ENCODE data around the gene TMEM178A. TPM values are rescaled to one million over a fixed set of nuclear protein-coding genes. Genes with fewer than 3 reads are reported as not detected.

TMEM178A gene
- total RNA-seq, 2 experiments from 2014 or later: not detected

DNA sequence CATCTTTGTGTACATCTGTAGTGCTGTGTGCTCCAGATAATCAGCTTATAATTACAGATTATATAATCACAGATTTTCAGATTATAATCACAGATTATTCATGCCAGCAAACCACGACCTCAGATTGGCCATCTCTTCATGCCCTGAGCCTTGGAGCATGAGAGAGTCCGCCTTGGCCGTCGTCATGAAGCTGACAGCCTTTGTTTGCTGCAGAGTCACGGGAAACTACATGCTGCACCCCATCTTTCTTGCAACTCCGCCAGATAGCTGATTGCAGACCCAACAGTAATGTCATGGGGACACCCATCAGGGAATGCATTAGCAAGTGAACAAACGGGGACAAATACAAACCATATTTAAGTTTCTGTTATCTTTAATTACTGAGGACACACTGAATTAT lies 7.3 kb downstream of the TMEM178A start:
- H3K36me3 Mint-ChIP-seq: no peaks in the 10 kb centered on the region
- no peaks in the 10 kb centered on the region for H3K4me1 Mint-ChIP-seq
- DNase-seq: no peak
- H3K4me3 Mint-ChIP-seq: no peak overlapping the region
- H3K9me3 Mint-ChIP-seq (ENCODE audit: low read depth): no peaks in the 10 kb centered on the region
- CTCF ChIA-PET: no interaction called here
- no peak for ATAC-seq
- H3K27ac Mint-ChIP-seq: no peak overlapping the region
- H3K27me3 Mint-ChIP-seq: peaks cover 62% of the 10 kb centered on the region

- no peak for DNase-seq
- Mint-ChIP-seq H3K36me3 (no peaks in the 10 kb centered on the region), H3K27ac (no peak overlapping the region), H3K9me3 (ENCODE audit: low read depth) (no peaks in the 10 kb centered on the region), H3K4me3 (no peak overlapping the region), H3K4me1 (no peaks in the 10 kb centered on the region), H3K27me3 (peaks cover 56% of the 10 kb centered on the region)
- CTCF ChIA-PET: no interaction called here
- no peak for ATAC-seq
Measured at GRCh38 chr2:39676342-39676741, 10.6 kb downstream of the TMEM178A start.

GRCh38 chr2:39678170-39678569 lies 12.5 kb downstream of the TMEM178A start:
- Mint-ChIP-seq H3K27me3 (peaks cover 45% of the 10 kb centered on the region), H3K36me3 (no peaks in the 10 kb centered on the region), H3K4me1 (no peaks in the 10 kb centered on the region), H3K27ac (no peak overlapping the region), H3K9me3 (ENCODE audit: low read depth) (no peaks in the 10 kb centered on the region), H3K4me3 (no peak overlapping the region)
- DNase-seq: no peak
- CTCF ChIA-PET: no interaction called here
- ATAC-seq: no peak

DNA sequence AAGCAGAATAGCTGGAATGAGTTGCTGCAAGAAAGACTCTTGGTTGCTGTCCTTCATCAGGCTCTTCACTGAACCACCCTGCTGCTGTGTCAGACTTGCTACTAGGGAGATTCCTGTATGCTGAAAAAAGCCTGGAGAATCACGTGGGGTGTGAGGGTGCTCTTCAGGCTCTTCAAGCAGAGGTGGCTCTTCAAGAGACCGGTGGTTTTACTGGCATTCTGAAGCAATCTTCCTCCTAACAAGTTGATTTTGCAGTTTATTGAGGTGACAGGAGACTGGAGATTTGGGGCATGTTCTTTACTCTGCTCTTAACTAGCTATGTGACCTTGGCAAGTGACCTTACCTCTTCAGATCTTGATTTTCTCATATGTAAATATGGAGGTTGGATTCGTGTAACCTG lies 14.1 kb downstream of the TMEM178A start:
- Mint-ChIP-seq H3K4me3 (no peak overlapping the region), H3K36me3 (no peaks in the 10 kb centered on the region), H3K27me3 (peaks cover 43% of the 10 kb centered on the region), H3K4me1 (no peaks in the 10 kb centered on the region), H3K27ac (no peak overlapping the region), H3K9me3 (ENCODE audit: low read depth) (no peaks in the 10 kb centered on the region)
- ATAC-seq (no peak), DNase-seq (no peak)
- CTCF ChIA-PET: no interaction called here

DNA sequence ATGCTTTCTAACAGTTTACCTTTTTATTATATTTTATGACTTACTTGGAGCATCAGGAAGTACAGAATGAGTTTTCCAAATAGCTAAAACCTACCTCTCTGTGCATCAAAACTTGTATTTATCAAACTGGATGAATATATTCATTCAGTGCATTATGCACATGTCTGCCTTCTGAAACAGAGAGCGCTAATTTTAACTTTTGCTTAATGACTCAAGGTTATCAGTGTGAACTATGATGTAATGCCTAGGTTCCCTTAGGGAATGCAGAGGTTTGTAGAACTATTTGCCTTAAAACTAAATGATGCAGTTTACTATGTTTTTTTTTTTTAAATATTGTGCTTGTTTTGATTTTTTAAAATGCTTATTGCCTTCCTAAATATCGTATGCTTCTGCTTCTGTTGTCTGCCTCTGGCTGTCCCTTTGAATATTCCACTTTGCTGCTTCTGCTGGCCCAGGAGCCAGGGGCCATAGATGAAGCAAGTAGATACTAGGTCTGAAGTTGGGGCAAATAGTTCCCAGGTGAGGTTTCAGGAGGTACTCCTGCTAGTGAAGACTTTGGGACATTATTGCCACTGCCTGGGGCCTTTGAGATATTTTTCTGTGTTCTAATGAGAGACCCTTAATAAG lies 16.5 kb downstream of the TMEM178A start:
- no peaks in the 10 kb centered on the region for H3K4me1 Mint-ChIP-seq
- H3K9me3 Mint-ChIP-seq (ENCODE audit: low read depth): no peaks in the 10 kb centered on the region
- H3K36me3 Mint-ChIP-seq: no peaks in the 10 kb centered on the region
- H3K4me3 Mint-ChIP-seq: no peak overlapping the region
- DNase-seq (no peak), ATAC-seq (no peak)
- H3K27me3 Mint-ChIP-seq: peaks cover 45% of the 10 kb centered on the region
- CTCF ChIA-PET: no interaction called here
- no peak overlapping the region for H3K27ac Mint-ChIP-seq

DNA sequence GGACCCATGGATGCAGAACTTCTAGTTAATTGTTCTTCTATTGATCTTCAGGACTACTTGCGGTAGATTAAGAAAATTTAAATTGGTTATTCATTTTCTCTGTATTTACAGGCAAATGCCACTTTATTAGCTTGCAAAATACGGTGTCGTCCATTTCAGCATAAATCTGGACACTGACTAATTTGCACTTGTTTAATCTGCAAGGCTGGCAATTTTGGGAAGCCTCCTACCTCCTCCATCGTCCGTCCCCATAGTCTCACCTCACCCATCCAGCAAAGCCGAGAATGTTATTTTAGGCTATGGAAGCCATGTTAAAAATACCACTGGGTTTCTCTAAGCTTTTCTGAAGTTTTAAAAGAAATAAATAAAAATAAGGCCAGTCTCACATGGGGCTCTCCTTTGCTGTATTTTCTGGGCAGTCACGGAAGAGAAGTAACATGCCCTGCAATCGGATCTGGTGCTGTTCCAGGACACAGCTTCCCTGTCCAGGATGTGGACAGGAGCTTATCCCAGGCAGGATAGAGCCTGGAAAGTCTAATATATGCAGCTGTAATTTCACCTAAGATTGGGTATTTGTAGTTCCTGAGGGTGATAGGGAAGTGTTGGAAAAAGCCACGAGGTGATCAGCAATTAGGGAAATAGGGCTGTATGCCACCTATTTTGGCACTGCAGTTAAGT lies 17.4 kb downstream of the TMEM178A start:
- H3K27ac Mint-ChIP-seq: no peak overlapping the region
- H3K4me3 Mint-ChIP-seq: no peak overlapping the region
- CTCF ChIA-PET: no interaction called here
- peaks cover 43% of the 10 kb centered on the region for H3K27me3 Mint-ChIP-seq
- H3K9me3 Mint-ChIP-seq (ENCODE audit: low read depth): no peaks in the 10 kb centered on the region
- H3K36me3 Mint-ChIP-seq: no peaks in the 10 kb centered on the region
- H3K4me1 Mint-ChIP-seq: no peaks in the 10 kb centered on the region
- ATAC-seq (no peak), DNase-seq (no peak)

GRCh38 chr2:39684464-39684863 lies 18.7 kb downstream of the TMEM178A start:
- DNase-seq (no peak), ATAC-seq (no peak)
- H3K27ac Mint-ChIP-seq: no peak overlapping the region
- H3K27me3 Mint-ChIP-seq: peaks cover 40% of the 10 kb centered on the region
- no peaks in the 10 kb centered on the region for H3K9me3 Mint-ChIP-seq (ENCODE audit: low read depth)
- CTCF ChIA-PET: no interaction called here
- no peak overlapping the region for H3K4me3 Mint-ChIP-seq
- no peaks in the 10 kb centered on the region for H3K4me1 Mint-ChIP-seq
- H3K36me3 Mint-ChIP-seq: no peaks in the 10 kb centered on the region

DNA sequence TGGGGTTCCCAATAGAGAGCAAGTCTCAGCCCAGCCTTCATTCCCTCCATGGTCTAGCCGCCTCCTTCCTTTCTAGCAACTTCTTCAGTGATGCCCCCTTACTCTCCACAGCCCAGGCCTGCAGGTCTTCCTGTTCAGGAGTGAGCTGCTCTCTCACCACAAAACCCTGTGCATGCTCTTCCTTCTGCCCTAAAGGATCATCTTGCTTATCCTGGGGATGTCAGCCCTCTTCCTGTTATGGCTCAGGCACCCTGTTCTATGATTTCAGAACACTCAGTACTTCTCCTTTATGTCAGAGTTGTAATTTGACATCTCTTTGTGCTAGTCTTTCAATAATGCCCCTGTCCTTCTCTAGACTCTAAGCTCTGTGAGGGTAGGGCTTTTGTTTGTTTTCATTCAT lies 19.4 kb downstream of the TMEM178A start:
- CTCF ChIA-PET: no interaction called here
- no peaks in the 10 kb centered on the region for H3K4me1 Mint-ChIP-seq

GRCh38 chr2:39686456-39686855 lies 20.7 kb downstream of the TMEM178A start:
- no peaks in the 10 kb centered on the region for H3K9me3 Mint-ChIP-seq (ENCODE audit: low read depth)
- H3K27me3 Mint-ChIP-seq: peaks cover 43% of the 10 kb centered on the region
- H3K4me3 Mint-ChIP-seq: no peak overlapping the region
- no peaks in the 10 kb centered on the region for H3K4me1 Mint-ChIP-seq
- ATAC-seq (no peak), DNase-seq (no peak)
- peaks cover 2% of the 10 kb centered on the region for H3K36me3 Mint-ChIP-seq
- H3K27ac Mint-ChIP-seq: no peak overlapping the region
- CTCF ChIA-PET: no interaction called here

More for the DNA sequence above, 19.4 kb downstream of the TMEM178A start:
- H3K27me3 Mint-ChIP-seq: peaks cover 39% of the 10 kb centered on the region
- no peaks in the 10 kb centered on the region for H3K9me3 Mint-ChIP-seq (ENCODE audit: low read depth)
- no peak for ATAC-seq
- DNase-seq: no peak
- H3K4me3 Mint-ChIP-seq: no peak overlapping the region
- H3K27ac Mint-ChIP-seq: no peak overlapping the region
- H3K36me3 Mint-ChIP-seq: no peaks in the 10 kb centered on the region

DNA sequence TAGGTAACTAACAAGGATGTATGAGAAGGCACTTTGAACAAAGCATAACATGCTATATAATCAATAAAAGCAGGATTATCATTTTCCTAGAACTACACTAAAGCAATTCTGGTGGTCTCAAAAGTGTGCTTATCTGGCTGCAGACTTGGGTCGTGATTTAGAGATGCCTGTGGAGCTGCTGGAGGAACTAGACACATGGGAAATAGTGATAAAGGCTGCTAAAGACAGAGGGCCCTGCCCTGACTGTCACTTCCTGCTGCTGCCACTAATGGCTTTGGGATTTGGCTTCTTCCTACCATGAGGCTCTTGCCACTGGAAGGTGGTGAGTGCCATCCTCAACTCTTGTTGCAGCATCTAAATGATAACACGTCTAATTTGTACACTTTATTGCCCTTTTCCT lies 22.5 kb downstream of the TMEM178A start:
- DNase-seq (no peak), ATAC-seq (no peak)
- peaks cover 2% of the 10 kb centered on the region for H3K36me3 Mint-ChIP-seq
- no peak overlapping the region for H3K4me3 Mint-ChIP-seq
- H3K27me3 Mint-ChIP-seq: peaks cover 42% of the 10 kb centered on the region
- CTCF ChIA-PET: no interaction called here
- H3K9me3 Mint-ChIP-seq (ENCODE audit: low read depth): no peaks in the 10 kb centered on the region
- H3K27ac Mint-ChIP-seq: no peak overlapping the region
- no peaks in the 10 kb centered on the region for H3K4me1 Mint-ChIP-seq

DNA sequence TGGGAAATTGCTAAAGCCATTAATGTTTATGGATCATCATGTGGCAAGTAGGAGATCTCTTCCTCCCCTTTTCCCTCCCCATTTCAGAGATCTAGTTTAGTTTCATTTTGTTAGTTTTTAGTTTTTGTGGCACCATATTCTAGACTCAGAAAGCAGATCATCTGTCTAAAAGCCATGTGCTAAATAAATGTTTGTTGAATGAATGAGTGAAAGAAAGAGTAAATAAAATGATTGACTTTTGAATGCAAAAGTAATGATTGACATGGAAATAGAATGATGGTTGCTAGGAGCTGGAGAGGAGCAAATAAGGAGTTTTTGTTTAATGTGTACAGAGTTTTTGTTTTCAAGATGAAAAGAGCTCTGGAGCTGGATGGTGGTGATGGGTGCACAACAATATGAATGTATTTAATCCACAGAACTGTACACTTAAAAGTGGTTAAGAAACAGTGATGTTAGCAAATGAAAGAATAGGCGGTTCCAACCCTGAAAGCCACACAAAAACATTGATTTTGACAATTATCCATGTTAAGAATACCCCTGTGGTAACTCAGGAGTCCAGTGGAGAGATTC lies 23.6 kb downstream of the TMEM178A start:
- ATAC-seq: no peak
- Mint-ChIP-seq H3K4me1 (no peaks in the 10 kb centered on the region), H3K36me3 (peaks cover 2% of the 10 kb centered on the region), H3K4me3 (no peak overlapping the region), H3K9me3 (ENCODE audit: low read depth) (no peaks in the 10 kb centered on the region), H3K27me3 (peaks cover 46% of the 10 kb centered on the region), H3K27ac (no peak overlapping the region)
- no peak for DNase-seq
- CTCF ChIA-PET: no interaction called here

DNA sequence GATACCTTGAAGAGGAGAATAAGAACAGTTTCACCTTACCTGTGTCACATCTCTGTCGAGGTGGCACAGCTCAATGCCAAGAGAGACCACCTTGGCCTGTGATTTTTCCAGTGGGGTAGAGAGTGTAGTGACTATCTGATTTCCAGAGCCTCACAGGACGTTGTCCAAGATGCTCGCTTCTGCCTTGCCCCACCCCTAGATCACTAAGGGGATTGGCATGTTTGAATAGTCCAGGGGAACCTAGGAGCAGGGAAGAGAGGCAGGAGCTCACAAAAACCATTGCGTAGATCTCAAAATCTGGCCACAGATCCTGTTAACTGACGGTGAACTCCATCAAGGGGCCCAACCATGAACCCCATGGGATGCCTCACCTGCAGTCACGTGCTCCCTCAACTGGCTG lies 24.2 kb downstream of the TMEM178A start:
- CTCF ChIA-PET: no interaction called here
- Mint-ChIP-seq H3K27me3 (peaks cover 41% of the 10 kb centered on the region), H3K27ac (no peak overlapping the region), H3K9me3 (ENCODE audit: low read depth) (no peaks in the 10 kb centered on the region), H3K4me3 (no peak overlapping the region), H3K36me3 (peaks cover 2% of the 10 kb centered on the region), H3K4me1 (no peaks in the 10 kb centered on the region)
- DNase-seq (no peak), ATAC-seq (no peak)

DNA sequence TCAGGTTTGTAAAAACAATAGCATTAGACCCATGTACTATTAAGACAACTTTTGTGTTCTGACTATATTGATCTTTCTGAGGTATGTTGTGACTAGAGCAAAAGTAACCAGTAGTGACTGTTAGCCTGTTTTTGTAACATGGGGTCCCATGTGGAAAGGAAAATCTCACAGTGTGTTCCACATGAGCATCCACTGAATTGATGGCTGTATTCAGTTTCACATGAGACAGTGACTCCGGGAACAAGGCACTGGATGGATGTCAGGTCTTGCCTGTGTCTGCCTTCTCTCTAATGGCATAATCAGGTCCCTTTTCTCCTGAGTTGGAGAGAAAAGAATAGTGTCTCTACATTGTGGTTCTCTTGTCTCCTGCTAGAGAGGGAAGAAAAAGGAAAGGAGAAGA lies 27.5 kb downstream of the TMEM178A start:
- Mint-ChIP-seq H3K4me3 (no peak overlapping the region), H3K9me3 (ENCODE audit: low read depth) (no peaks in the 10 kb centered on the region), H3K36me3 (peaks cover 2% of the 10 kb centered on the region), H3K27ac (no peak overlapping the region), H3K27me3 (peaks cover 41% of the 10 kb centered on the region), H3K4me1 (no peaks in the 10 kb centered on the region)
- CTCF ChIA-PET: no interaction called here
- DNase-seq (no peak), ATAC-seq (no peak)

- no peak for DNase-seq
- Mint-ChIP-seq H3K36me3 (no peaks in the 10 kb centered on the region), H3K27me3 (peaks cover 35% of the 10 kb centered on the region), H3K4me3 (no peak overlapping the region), H3K9me3 (ENCODE audit: low read depth) (no peaks in the 10 kb centered on the region), H3K4me1 (no peaks in the 10 kb centered on the region), H3K27ac (no peak overlapping the region)
- CTCF ChIA-PET: interaction anchor here (0.7 kb wide), 1 partner anchor 12 kb away, joined by 4 read pairs; no protein-coding TSS in a partner anchor
- no peak for ATAC-seq
Measured at GRCh38 chr2:39696101-39696553, 30.4 kb downstream of the TMEM178A start.

Data from activated CD8-positive, alpha-beta memory T cell treated with anti-CD3 and anti-CD28 coated beads, Interleukin-2, amount 10 ng/mL, durations not matched to agents 7 days and 5 days (primary cell).